Adrenal gland (tissue), 12 donors: Measurements from ENCODE around the gene NRXN2. TPM values are rescaled to one million over a fixed set of nuclear protein-coding genes. Genes with fewer than 3 reads are reported as not detected.

ENCODE experiments used
- DNase-seq, 7 donors: peaks; one replicate each; pipeline ENCODE4 v3.0.0-alpha.2; 2019 to 2020
- H3K27ac ChIP-seq, 5 donors: fragments of 200-600 bp; sonication (generic) in 4 of 5; 1 replicate in 3 of 5; 2 replicates in 2 of 5; pipeline versions ENCODE4 v1.5.1 to v1.8.0; 2016 to 2020; ENCODE audit warnings: mild to moderate bottlenecking in 1 of 5
- H3K27me3 ChIP-seq: fragments of 200-600 bp; 2 replicates; pipeline ENCODE4 v1.8.0; 2021
- H3K36me3 ChIP-seq, 2 donors: fragments of 200-600 bp; replicated peaks in 1 of 2; 1 replicate in 1 of 2; 2 replicates in 1 of 2; pipeline versions ENCODE4 v1.5.1 to v1.8.0; 2018 to 2022
- H3K4me1 ChIP-seq, 2 donors: fragments of 200-600 bp; replicated peaks in 1 of 2; 1 replicate in 1 of 2; 2 replicates in 1 of 2; pipeline versions ENCODE4 v1.5.1 to v1.8.0; 2018 to 2021
- H3K4me3 ChIP-seq, 4 donors: fragments of 200-600 bp; sonication (generic) in 3 of 4; one replicate each; pipeline ENCODE4 v1.5.1; 2016 to 2018
- H3K9me3 ChIP-seq, 3 donors: fragments of 200-600 bp; sonication (generic) in 1 of 3; replicated peaks in 1 of 3; 1 replicate in 2 of 3; 2 replicates in 1 of 3; pipeline versions ENCODE4 v1.5.1 to v1.8.0; 2016 to 2021
- CTCF ChIP-seq, 6 experiments: fragments of 450-650 bp in 4 of 6; fragments of 200-600 bp in 2 of 6; sonication (generic) in 1 of 6; IDR thresholded peaks; 1 replicate in 5 of 6; 2 replicates in 1 of 6; pipeline versions ENCODE4 v1.5.1 to v1.8.0; 2016 to 2021; ENCODE audit warnings: antibody characterized with exemption in 6 of 6, mild to moderate bottlenecking in 2 of 6, moderate library complexity in 1 of 6
- POLR2A ChIP-seq, 2 donors: fragments of 450-650 bp; IDR thresholded peaks; one replicate each; pipeline ENCODE4 v1.6.1; 2017; ENCODE audit warnings: antibody characterized with exemption in 2 of 2, mild to moderate bottlenecking in 2 of 2, moderate library complexity in 1 of 2
- WGBS, 4 donors: extraction: QIAGEN DNeasy Blood & Tissue Kit in 2 of 4; methylation state at CpG; one replicate each; pipeline versions ENCODE4 v1.1.5 to v1.1.7; 2013 to 2017; 5-methylcytosine and 5-hydroxymethylcytosine counted together
- intact Hi-C, 2 donors: fragments of 100-400 bp; cut with DNase I; formaldehyde crosslinking; loops; one replicate each; pipeline versions ENCODE4 v1.14.1 to v1.15.0; 2022 to 2023
- polyA plus RNA-seq, 3 donors: library from polyadenylated mRNA; stranded (reverse); fragments of 200-250 nt in 2 of 3; fragments of 350-450 nt in 1 of 3; fragmentation: Illumina TruSeq in 1 of 3; extraction: RNeasy Lipid Tissue Mini Kit (QIAGEN cat#74804) in 1 of 3; gene quantifications; one replicate each; pipeline ENCODE4 v1.2.3, GENCODE V29; 2013 to 2014
- total RNA-seq, 9 donors: library from RNA; depleted of rRNA in 4 of 9; stranded (reverse); fragments of >200 nt in 4 of 9; fragments of 120-200 nt in 1 of 9; fragmentation: NEBNext Ultra II Directional in 1 of 9; extraction: Animal tissue kit (Norgen Biotek cat#: 25700) in 1 of 9; gene quantifications; one replicate each; pipeline versions ENCODE4 v1.1.0 to v1.2.4, GENCODE V29; 2013 to 2023
- donor health status: healthy with polysubstance abuse.
- donor health status: Bipolar disorder and iron deficiency.
- donor health status: DM: yes; HTN: yes; CAD: no.
- donor health status: DM: no; HTN: no; CAD: no.
- donor health status: DM: no; HTN: no; CAD: no.
- donor health status: DM: yes; HTN: yes; CAD: no.

The NRXN2 gene
- total and polyA plus RNA-seq, 12 donors: 1.7 to 17.1 (median 4.9) TPM

GRCh38 chr11:64684357-64684756, 38.6 kb downstream of the NRXN2 start:
- H3K4me3 ChIP-seq: no peak overlapping the region
- no peaks in the 10 kb centered on the region for H3K27me3 ChIP-seq
- TF ChIP-seq CTCF (IDR thresholded peaks at IDR 0.05) (no peak), POLR2A (IDR thresholded peaks at IDR 0.05) (no peak)
- 73 to 84% (median 82%) methylated on average over 8 of the region's 8 CpGs for WGBS, 4 donors
- DNase-seq: no peak
- H3K4me1 ChIP-seq: peaks cover 0 to 18% of the 10 kb centered on the region in 2 donors
- no peak overlapping the region for H3K27ac ChIP-seq
- intact Hi-C loops: no loop called here
- H3K36me3 ChIP-seq: no peaks in the 10 kb centered on the region
- H3K9me3 ChIP-seq: no peaks in the 10 kb centered on the region

- intact Hi-C loops: no loop called here
Observed at GRCh38 chr11:64681171-64681570, 41.8 kb downstream of the NRXN2 start.

GRCh38 chr11:64679846-64680245, 43.2 kb downstream of the NRXN2 start:
- Histone ChIP-seq H3K27ac (no peak overlapping the region), H3K4me3 (no peak overlapping the region), H3K9me3 (no peaks in the 10 kb centered on the region), H3K36me3 (no peaks in the 10 kb centered on the region), H3K27me3 (peaks cover 3% of the 10 kb centered on the region), H3K4me1 (no peaks in the 10 kb centered on the region)
- no peak for DNase-seq
- WGBS, 4 donors: 29 to 76% (median 56%) methylated on average over 1 to 2 of the region's 2 CpGs
- intact Hi-C loops: no loop called here
- TF ChIP-seq CTCF (IDR thresholded peaks at IDR 0.05) (no peak), POLR2A (IDR thresholded peaks at IDR 0.05) (no peak)

More at GRCh38 chr11:64681171-64681570, 41.8 kb downstream of the NRXN2 start:
- Histone ChIP-seq H3K4me1 (no peaks in the 10 kb centered on the region), H3K27me3 (no peaks in the 10 kb centered on the region), H3K4me3 (no peak overlapping the region), H3K9me3 (no peaks in the 10 kb centered on the region), H3K27ac (no peak overlapping the region), H3K36me3 (no peaks in the 10 kb centered on the region)
- WGBS, 4 donors: 71 to 86% (median 72%) methylated on average over 4 of the region's 4 CpGs
- no peak for DNase-seq
- TF ChIP-seq POLR2A (IDR thresholded peaks at IDR 0.05) (no peak), CTCF (IDR thresholded peaks at IDR 0.05) (no peak)

- Histone ChIP-seq H3K4me3 (no peak overlapping the region), H3K36me3 (no peaks in the 10 kb centered on the region), H3K27ac (no peak overlapping the region), H3K9me3 (no peaks in the 10 kb centered on the region), H3K27me3 (peaks cover 3% of the 10 kb centered on the region), H3K4me1 (no peaks in the 10 kb centered on the region)
- intact Hi-C loops: no loop called here
- WGBS, 4 donors: 80 to 92% (median 89%) methylated on average over 6 of the region's 6 CpGs
- no peak for DNase-seq
- TF ChIP-seq POLR2A (IDR thresholded peaks at IDR 0.05) (no peak), CTCF (IDR thresholded peaks at IDR 0.05) (no peak)
Observed at GRCh38 chr11:64677441-64678023, 45.5 kb downstream of the NRXN2 start.
